HG03432 (cell line): ENCODE measurements around the gene PLA2G4A.
A peak's percentile ranks its signal among the peaks of the same experiment; 100 is the strongest.
"Not testable (repeated sequence)": the region's sequence is repeated elsewhere in the genome, so short reads cannot be mapped to it uniquely, and the experiment has no call there.

Source experiments
- ATAC-seq: cut with Tn5 transposase; IDR thresholded peaks from one replicate; pipeline ENCODE4 v1.9.1; 2021; ENCODE audit warnings: mild to moderate bottlenecking, moderate library complexity; ENCODE audit not compliant: unreplicated experiment

Gene PLA2G4A

DNA sequence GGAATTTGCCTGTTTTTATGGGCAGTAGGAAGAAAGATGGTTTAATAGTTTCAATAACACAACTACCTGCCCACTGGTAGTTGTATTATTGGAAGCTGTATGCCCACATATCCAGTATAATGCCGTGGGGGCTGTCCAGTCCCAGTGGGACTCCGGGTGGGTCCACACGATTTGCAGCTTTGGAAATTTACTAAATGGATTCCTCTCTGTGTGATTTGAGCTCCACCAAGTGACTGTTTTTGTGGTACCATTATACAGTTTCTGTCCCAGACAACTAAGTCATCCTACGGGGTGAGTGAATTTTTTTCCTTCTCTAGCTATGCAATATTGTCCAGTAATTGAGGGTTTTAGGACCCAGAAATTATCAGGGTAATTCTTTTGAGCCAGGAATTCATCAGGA lies 86.8 kb downstream of the PLA2G4A start:
- ATAC-seq: no peak

DNA sequence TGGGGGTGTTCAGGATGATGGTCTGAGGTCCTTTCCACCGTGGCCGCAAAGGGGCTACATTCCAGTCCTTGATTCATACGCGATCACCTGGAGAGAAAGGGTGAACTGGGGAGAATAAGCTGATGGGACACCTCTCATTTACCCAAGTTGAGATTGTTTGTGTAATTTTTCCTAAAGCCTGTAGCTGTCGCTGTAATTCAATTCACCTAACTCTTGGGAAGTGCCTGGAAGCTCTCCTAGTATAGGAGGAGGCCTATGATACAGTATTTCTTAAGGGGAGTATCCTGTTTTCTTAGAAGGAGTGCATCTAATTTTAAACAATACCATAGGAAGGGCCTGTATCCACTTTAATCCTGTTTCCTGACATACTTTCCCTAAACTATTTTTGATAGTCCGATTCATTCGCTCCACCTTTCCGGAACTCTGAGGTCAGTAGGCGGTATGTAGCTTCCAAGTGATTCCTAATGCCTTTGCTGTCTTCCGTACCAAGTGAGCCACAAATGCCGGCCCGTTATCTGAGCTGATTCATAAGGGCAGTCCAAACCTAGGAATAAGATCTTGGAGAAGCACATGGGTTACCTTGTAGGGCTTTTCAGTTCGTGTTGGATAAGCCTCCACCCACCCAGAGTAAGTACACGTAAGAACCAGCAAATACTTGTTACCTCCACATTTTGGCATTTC lies 88.5 kb downstream of the PLA2G4A start:
- ATAC-seq: not testable (repeated sequence)

DNA sequence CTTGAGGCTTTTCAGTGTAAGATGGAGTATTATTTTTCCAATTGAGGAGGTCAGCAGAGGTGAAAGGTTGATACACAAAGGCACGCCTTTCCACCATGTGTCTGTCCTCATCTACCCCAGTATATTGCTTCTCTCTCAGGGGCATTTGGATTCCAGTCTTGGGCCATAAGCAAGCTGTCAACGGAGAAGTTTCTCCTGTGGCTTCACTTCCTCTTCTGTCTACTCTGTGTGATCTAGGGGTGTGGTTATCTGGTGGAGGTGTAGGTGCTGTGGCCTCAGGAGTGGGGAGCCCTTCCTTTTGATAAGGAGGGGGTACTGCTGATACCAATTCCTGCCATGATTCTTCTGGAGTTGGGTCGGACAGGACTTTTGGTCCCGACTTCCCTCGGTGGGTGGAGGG lies 92.6 kb downstream of the PLA2G4A start:
- not testable (repeated sequence) for ATAC-seq

DNA sequence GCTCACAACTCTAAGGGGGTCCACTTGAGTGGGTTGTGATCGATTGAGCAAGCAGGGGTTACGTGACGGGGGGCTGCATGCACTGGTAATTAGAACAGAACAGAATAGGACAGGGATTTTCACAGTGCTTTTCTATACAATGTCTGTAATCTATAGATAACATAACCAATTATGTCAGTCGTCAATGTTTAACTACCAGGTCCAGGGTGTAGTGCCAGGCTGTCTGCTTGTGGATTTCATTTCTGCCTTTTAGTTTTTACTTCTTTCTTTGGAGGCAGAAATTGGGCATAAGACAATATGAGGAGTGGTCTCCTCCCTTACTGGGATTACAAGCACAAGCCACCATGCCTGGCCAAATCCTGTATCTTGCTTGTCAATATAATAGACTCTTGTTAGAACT lies 94.1 kb downstream of the PLA2G4A start:
- ATAC-seq: not testable (repeated sequence)

DNA sequence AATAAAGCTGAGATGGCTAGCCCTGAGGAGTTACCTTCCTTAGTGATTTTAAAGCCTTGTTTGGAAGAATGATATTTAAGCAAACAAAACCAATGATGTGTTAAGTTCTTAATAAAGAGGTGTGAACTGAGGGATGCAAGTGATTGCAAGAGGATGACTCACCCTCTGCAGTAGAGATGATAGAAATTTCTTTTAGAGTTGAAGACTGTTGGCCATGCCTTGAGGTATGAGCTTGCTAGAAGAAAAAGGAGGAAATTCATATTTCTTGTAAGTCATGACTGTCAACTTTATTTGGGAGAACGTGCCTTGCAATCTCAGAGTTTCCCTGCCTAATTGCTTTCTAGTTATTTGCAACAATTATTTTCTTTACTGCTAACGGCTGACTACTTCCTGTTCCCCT lies 94.7 kb downstream of the PLA2G4A start:
- ATAC-seq: no peak

DNA sequence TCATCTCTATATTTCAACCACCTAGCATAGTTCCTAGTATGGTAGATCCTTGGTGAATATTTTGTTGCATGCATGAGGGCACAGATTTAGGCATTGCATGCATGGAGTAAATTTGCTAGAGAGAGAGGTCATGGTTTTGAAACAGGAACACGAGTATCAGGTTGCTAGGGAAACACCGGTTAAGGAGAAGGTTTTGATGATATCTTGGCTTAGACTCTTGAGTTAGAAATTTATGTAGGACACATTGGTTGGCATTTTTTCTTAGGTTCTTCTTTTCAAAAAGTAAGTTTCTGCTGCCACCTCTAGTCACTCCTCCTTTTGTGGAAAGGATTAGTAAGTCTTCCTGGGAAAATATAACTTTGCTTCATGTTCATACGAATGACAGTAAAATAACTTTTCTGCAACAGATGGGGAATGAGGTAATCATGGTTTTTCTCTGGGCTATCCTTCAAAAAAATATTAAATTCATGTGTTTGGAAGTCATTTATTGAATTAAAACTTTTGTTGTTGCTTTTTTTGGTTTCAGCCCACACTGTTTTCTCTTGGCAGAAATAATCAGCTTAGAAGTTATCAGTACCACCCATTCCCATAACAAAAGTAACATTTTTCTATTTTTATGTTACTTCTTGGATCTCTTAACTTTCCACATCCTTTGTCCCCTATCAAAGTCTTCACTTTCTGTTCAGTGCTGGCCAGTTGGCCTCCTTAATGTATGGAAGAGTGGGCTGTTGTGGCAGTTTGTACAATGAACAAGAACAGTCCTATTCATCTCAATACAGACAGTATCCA lies 97.3 kb downstream of the PLA2G4A start:
- no peak for ATAC-seq

DNA sequence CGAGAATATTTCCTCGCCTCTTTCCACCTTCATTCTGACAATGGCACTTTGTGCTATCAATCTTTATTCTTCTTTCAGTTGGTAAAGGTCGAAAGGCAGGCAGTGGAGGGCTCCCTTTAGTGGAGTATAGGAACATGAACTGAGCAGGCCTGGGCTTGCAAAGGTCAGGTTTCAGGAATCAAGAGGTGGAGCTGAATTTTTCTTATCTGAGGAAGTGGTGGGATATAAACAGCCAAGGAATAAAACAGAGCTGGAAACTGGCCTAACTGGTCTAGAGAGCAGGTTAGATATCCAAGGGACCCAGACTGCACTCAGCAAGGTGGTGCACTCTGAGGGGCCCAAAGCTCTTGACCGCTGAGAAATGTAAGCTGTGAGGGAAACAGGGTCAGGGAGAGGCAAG lies 99.1 kb downstream of the PLA2G4A start:
- no peak for ATAC-seq

DNA sequence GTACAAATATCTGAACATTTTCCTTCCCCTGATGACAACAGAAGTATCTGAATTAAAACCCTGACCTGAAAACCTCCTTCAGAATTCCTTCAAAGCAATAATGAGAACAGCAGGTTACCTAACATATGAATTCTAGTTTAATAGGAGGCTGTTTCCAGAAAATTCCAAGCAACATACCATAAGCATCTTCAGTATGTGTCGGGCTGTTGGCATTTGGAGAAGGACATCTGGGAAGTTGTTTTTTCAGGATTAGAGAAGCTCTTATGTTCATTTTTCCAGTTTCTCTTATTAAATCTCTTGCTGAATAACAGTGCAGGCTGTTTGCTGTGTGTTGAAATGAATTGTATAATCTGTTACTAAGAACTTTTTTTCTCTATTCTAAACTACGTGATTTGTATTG lies 101.5 kb downstream of the PLA2G4A start:
- ATAC-seq: no peak

DNA sequence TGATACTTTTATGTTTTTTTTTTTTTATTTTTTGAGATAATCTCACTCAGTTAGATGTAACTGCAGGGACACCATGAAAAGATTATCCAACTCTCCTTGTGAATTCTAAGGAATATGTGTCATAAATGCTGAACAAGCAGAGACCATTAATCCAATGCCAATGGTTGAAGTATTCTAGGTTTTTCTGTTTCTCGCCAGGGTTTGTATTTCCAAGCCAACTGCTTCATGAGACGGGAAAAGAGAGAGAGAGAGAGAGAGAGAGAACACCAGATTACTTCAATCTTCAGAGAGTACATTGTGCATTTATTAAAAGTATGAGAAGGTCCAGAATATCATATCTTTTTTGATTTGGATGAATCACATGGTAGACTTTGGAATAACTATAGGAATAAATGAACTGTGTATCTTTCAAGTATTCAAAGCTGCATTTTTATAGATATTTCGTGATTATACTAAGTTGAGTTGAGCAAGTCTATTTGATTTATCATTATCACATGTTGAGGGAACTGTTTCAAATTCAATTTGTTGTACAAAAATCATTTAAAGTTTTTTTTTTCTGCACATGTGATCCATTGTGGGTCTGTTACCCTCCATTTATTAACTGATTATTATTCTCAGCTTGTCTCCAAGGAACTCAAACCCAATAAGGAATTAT lies 108.4 kb downstream of the PLA2G4A start:
- ATAC-seq: no peak

DNA sequence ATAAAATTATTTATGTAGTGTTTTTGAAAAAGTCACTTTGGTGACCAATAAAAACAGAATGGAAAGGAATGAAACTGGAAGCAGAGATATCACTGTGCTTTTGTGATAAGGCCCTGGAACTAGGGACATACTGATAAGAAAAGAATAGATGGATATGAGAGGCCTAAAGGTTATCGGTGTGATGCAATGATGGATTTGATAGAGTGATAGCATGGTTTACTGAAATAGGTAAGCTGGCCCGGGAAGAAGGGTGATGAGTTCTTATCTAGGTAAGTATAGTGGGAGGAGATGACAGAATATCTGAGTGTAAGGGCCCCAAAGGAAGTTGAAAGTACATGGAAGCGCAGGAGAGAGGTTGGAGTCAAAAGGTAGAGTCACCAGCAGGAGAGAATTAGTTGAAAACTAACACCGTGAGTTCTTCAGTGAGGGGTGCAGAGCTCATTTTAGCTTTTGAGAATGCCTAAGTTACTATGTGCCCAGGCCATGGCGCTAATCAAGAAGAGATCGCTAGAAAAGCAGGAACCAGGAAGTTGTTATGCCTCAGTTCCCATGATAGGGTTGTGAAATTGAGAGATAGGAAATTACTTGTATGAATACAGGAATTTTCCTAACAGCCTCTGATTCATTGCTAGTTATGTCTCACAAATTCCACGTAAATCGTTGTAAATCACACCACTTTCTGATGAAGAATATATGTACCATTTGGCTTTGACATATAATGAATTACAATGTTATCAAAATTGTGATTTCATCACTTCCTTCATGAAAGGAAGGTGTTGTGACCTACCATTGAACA lies 115.3 kb downstream of the PLA2G4A start:
- ATAC-seq: no peak

DNA sequence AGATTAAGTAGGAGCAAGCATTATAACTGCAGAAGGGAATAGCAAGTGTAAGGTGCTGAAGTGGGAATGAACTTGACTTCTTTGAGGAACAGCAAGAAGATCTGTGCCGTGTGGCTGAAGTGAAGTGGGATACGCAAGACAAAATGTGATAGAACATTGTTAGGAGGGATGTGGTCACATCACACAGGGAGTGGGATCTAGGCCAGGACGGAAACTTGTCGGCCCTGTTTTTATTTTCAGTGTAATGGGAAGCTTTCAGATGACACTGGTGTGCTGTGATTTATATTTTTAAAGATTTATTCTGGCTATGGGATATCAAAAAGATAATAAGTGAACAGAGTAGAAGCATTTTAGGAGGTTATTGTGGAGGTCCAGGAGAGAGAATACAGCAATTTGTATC lies 116.4 kb downstream of the PLA2G4A start:
- no peak for ATAC-seq

DNA sequence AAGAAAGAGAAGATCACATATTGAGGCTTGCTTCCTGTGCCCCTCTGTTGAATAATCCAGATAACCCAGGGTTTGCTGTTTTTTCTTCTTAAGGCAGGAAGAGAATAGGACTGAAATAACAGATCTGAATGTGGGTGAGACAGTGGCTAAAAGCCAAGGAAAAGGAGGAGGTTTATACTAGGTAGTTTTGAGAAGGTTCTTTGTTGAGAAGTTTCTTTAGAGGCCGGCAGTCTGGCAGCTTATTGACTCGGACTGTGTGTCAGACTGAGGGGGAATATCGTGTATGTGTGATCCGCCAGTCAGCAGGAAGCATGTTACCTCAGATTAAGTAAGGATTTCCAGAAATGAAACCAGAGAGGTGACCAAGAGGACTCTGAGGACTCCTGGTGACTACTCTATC lies 119.8 kb downstream of the PLA2G4A start:
- ATAC-seq: no peak

DNA sequence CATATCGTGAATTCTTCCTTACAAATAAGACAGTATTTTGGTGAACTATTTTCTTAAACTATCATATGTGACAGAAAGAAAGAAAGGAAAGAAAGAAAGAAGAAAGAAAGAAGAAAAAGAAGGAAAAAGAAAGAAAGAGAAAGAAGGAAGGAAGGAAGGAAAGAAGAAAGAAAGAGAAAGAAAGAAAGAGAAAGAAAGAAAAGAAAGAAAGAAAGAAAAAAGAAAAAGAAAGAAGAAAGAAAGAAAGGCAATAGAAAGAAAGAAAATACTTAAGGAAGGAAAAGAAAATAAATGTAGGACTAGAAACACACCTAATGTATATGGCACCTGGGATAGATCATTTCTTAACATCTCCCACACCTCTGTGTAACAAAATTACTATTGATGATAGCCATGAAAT lies 120.4 kb downstream of the PLA2G4A start:
- no peak for ATAC-seq

DNA sequence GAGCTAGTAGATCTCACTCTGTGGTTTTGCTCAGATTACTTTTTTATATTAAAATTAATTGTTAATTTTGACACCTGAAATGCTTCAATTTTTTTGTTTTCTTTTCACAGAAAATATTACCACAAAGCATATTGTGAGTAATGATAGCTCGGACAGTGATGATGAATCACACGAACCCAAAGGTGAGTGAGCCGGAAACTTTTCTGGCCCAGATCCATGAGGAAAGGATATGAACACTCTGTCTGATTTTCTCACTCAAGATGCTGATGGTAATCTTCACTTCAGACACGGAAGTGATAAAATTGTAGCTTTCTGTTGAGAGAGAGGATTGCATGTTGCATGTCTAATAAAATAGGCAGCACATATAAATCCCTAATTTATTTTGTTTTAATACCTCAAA lies 121.8 kb downstream of the PLA2G4A start:
- ATAC-seq: no peak

DNA sequence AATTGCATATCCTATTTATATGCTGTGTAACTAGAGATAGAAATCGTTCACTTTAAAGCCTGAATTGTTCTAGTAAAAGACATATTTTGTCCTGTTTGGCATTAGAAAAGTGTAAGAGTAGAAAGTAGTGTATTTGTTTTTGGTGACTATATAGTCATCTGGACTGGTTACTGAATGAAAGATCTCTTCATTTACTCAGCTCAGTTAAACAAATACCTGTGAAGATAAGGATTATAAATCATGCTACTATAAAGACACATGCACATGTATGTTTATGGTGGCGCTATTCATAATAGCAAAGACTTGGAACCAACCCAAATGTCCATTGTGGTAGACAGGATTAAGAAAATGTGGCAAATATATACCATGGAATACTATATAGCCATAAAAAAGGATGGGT lies 125.1 kb downstream of the PLA2G4A start:
- ATAC-seq: no peak

DNA sequence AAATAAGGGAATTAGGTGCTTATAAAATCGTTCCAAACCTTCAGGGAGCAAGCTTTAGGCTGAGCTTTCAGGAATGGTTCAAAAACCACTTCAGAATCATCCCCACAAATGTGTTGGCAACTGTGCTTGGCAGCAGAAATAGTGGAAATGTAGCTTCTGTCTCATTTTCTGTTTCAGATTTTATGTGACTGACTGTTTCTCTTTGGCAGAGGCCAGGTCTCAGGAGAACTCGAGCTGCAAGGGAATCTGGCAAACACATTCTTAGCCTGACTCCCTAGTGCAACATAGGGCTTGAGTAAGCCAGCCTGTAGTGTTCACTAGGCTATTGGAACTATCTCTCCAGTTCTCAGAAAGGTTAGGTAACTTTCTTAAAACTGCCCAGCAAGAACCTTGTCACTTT lies 128.6 kb downstream of the PLA2G4A start:
- no peak for ATAC-seq

DNA sequence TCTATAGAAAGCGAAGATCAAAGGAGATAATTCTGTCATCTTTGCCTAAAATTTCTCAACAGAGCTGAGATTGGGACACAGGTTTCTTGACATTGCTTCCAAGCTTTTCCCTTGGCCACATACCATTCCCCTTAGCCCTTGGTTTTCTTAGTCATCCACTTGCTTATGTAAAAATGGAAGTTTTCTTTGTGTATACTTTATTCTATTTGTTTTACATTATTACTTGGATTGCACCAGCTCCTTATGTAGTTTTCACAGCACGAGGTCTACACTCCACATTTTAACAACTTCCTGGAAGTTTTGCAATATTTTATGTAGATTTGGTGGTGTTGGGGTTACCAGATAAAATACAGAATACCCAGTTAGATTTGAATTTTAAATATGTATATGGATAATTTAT lies 129.8 kb downstream of the PLA2G4A start:
- ATAC-seq: no peak

DNA sequence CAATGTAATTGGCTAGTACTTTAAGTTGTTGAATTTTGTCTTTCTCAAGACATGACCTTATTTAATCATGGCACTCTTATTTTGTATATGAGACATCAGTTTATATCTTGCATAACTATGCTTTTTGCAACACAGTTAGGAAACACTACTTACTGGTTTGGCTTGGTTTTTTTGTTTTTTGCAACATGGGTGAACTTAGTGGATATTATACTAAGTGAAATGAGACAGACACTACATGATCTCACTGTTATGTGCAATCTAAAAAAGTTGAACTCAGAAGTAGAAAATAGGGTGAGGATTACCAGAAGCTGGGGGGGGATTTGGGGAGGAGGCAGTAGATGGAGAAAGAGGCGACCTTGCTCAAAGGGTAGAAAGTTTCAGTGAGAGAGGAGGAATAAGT lies 132.1 kb downstream of the PLA2G4A start:
- ATAC-seq: no peak

DNA sequence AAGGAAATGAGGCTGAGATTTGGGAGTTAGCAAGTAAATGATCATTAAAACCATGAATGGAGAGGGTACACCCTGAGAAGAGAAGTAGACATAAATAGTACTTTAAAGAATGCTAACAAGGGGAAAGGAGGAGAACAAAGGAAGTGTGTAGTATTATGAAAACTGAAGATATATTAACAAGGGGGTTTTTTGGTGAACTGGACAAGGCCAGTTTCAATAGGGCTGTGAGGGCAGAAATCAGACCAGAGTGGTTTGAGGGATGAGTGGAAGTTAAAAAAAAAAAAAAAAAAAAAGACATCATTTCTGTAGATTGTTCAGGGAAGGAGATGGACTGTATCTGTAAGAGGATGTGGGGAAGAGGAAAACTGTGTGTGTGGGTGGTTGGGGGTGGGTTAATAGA lies 137.1 kb downstream of the PLA2G4A start:
- ATAC-seq: peak; percentile 55

DNA sequence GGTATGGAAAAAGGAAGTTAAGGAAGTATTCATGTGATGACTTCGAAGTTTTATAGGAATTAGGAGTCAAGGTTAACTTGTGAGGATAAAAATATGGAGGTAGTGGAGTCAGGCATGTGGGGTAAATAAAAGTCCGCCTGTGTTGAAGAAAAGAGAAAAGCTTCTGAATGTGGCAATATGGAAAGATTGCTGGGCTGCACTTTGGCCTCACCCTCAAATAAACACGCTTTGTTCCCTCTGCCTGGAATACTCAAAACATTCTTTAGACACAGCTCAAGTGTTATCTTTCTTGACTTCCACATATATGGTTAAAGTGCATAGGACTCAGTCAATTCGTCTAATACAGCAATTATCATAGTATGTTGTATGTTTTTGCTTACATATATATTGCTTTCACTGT lies 137.7 kb downstream of the PLA2G4A start:
- ATAC-seq: no peak

DNA sequence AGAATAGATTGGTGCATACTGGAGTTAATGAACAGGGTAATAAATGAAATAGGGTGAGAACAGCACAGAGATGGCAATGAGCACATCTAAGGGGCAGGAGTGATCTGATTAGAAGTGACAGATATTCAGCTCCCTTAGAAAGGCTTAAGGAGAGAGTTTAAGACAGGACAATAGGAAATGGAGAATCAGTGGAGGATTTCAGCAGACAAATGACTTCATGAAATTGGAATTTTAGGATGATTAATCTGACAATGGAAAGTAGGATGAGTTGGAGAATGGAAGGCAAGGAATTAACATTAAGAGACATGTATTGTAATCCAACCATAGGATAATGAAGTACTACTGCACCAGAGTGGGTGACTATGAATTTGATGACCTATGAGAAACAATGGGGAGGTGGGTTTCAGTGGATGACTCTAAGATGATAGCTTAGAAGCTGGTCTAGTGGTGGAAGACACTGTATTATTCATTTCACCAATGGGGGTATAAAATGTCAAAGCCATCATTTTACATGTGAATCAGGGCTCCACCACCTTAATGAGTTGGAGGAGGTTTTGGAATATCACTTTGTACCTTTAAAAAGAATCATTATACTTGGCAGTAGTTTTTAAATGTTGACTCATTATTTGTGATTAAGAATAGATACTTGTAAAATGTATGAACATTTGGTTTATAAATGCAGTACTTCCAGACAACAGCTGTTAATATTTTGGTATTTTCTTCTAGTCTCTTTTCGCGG lies 139.1 kb downstream of the PLA2G4A start:
- no peak for ATAC-seq
